K562 (cell line): ENCODE measurements around the gene S100A4. TPM values are rescaled to one million over a fixed set of nuclear protein-coding genes. Genes with fewer than 3 reads are reported as not detected.

Experiments used
- ATAC-seq: fragments of 200-7000 bp; cut with Tn5 transposase; 3 replicates; pipeline ENCODE4 v1.9.1; 2020; ENCODE audit warnings: moderate library complexity
- BruUV-seq: library from RNA; stranded (reverse); fragments of 400-500 nt; replicated peaks from 2 replicates; lab custom pipeline; 2021; lab: Mats Ljungman, UMichigan
- CTCF ChIA-PET: fragments of 300-600 bp; formaldehyde crosslinking; extraction: SDS; loops from one replicate; lab custom pipeline; 2021; ENCODE audit warnings: low intra/inter-chr PET ratio; lab: Yijun Ruan, JAX
- POLR2A ChIA-PET: fragments of 300-600, 350-650 bp; sonication (Branson Sonifier 250); formaldehyde crosslinking; extraction: SDS; loops from one replicate; lab custom pipeline; 2021; ENCODE audit warnings: antibody characterized with exemption, inconsistent platforms; lab: Yijun Ruan, JAX
- DNase-seq, 4 experiments: peaks; one replicate each; pipeline versions ENCODE4 v3.0.0 to v3.0.0-alpha.2; 2011 to 2018; ENCODE audit warnings: low spot score in 3 of 4, mixed read lengths in 3 of 4; ENCODE audit errors: extremely low read depth in 1 of 4
- FAIRE-seq: peaks from 2 replicates; lab custom pipeline; 2011; peaks lifted over from hg19 to GRCh38; lab: Jason Lieb, UNC
- H2AFZ ChIP-seq: 2 replicates; pipeline ENCODE4 v1.6.0; 2011; ENCODE audit warnings: low read depth, low read length, control low read depth, inconsistent platforms
- H3K27ac ChIP-seq: fragments of 200-600 bp; 3 replicates; pipeline ENCODE4 v1.8.0; 2011; ENCODE audit warnings: low read depth, mild to moderate bottlenecking, control low read depth, inconsistent platforms, low read length, moderate library complexity, mixed read lengths; ENCODE audit errors: extremely low read depth
- H3K27me3 ChIP-seq, 2 experiments: fragments of 300-600 bp in 1 of 2; 2 replicates in 1 of 2; 3 replicates in 1 of 2; pipeline versions ENCODE4 v1.6.0 to v1.8.0; 2011; ENCODE audit warnings: inconsistent platforms in 2 of 2, low read length in 2 of 2, mild to moderate bottlenecking in 1 of 2, mixed read lengths in 1 of 2, moderate library complexity in 1 of 2; ENCODE audit not compliant: control insufficient read depth in 2 of 2, insufficient read depth in 2 of 2
- H3K36me3 ChIP-seq: fragments of 300-600 bp; 3 replicates; pipeline ENCODE4 v1.8.0; 2011; ENCODE audit warnings: mild to moderate bottlenecking, low read length, inconsistent platforms; ENCODE audit not compliant: control insufficient read depth, insufficient read depth
- H3K4me1 ChIP-seq, 2 experiments: fragments of 200-600 bp in 1 of 2; replicated peaks in 1 of 2; 2 replicates in 1 of 2; 3 replicates in 1 of 2; pipeline versions ENCODE4 v1.5.1 to v1.8.0; 2011; ENCODE audit warnings: inconsistent platforms in 2 of 2, low read length in 2 of 2, mild to moderate bottlenecking in 1 of 2, mixed read lengths in 1 of 2, moderate library complexity in 1 of 2; ENCODE audit not compliant: control insufficient read depth in 2 of 2, insufficient read depth in 2 of 2
- H3K4me2 ChIP-seq: 2 replicates; pipeline ENCODE4 v1.6.1; 2011; ENCODE audit warnings: low read length, control low read depth, inconsistent platforms, mixed read lengths; ENCODE audit not compliant: insufficient read depth
- H3K4me3 ChIP-seq: fragments of 200-600 bp; sonication (generic), shearing (Covaris generic); 2 replicates; pipeline ENCODE4 v1.5.1; 2016; ENCODE audit warnings: control low read depth, inconsistent platforms
- H3K79me2 ChIP-seq: fragments of 200-600 bp; 3 replicates; pipeline ENCODE4 v1.8.0; 2011; ENCODE audit warnings: low read length, inconsistent platforms; ENCODE audit not compliant: control insufficient read depth, insufficient read depth
- H3K9ac ChIP-seq, 2 experiments: 2 replicates each; pipeline versions ENCODE4 v1.6.0 to v1.6.1; 2011; ENCODE audit warnings: low read depth in 2 of 2, low read length in 2 of 2, control low read depth in 1 of 2, inconsistent platforms in 1 of 2, mild to moderate bottlenecking in 1 of 2, mixed read lengths in 1 of 2; ENCODE audit not compliant: insufficient read depth in 1 of 2
- H3K9me1 ChIP-seq: one replicate; pipeline ENCODE4 v1.6.0; 2011; ENCODE audit warnings: inconsistent platforms, mild to moderate bottlenecking, low read length, moderate library complexity; ENCODE audit not compliant: control insufficient read depth, insufficient read depth
- H3K9me3 ChIP-seq: replicated peaks from 2 replicates; pipeline ENCODE4 v1.5.1; 2011; ENCODE audit warnings: low read depth, low read length, inconsistent platforms; ENCODE audit not compliant: control insufficient read depth, insufficient read depth
- H4K20me1 ChIP-seq: replicated peaks from 2 replicates; pipeline ENCODE4 v1.6.1; 2011; ENCODE audit warnings: low read length, inconsistent platforms, mixed read lengths; ENCODE audit not compliant: control insufficient read depth, insufficient read depth
- CHD1 ChIP-seq: fragments of 200-600 bp; sonication (generic); IDR thresholded peaks from one replicate; pipeline ENCODE4 v1.6.1; 2012; ENCODE audit warnings: mild to moderate bottlenecking, moderate library complexity, low read length, inconsistent platforms
- L3MBTL2 ChIP-seq: fragments of 450-650 bp; IDR thresholded peaks from 2 replicates; pipeline ENCODE4 v1.6.1; 2016; ENCODE audit warnings: mild to moderate bottlenecking, moderate library complexity
- NELFE ChIP-seq: IDR thresholded peaks from 2 replicates; pipeline ENCODE4 v1.6.1; 2011; ENCODE audit warnings: mild to moderate bottlenecking; ENCODE audit not compliant: insufficient read depth, insufficient read length
- RBFOX2 ChIP-seq: fragments of 200-400 bp; formaldehyde crosslinking; IDR thresholded peaks from 2 replicates; pipeline ENCODE4 v1.6.1; 2017; ENCODE audit warnings: low read depth, mild to moderate bottlenecking, low read length, moderate library complexity
- WGBS: fragments of 100-300 bp; shearing (Covaris generic); methylation state at CpG from one replicate; pipeline ENCODE4 v1.1.6; 2016; ENCODE audit warnings: low coverage, mixed read lengths; ENCODE audit not compliant: insufficient coverage; ENCODE audit errors: missing lambda C conversion rate; 5-methylcytosine and 5-hydroxymethylcytosine counted together
- in situ Hi-C: fragments of 300-500 bp; cut with MboI; formaldehyde crosslinking; loops from 4 replicates; pipeline ENCODE4 v1.15.0; 2018; ENCODE audit warnings: inconsistent platforms, mixed read lengths
- intact Hi-C: fragments of 100-400 bp; cut with micrococcal nuclease; formaldehyde crosslinking; loops from 2 replicates; pipeline ENCODE4 v1.14.2; 2022
- polyA plus RNA-seq, 8 experiments: library from polyadenylated mRNA; depleted of rRNA in 4 of 8; stranded (reverse) in 5 of 8; unstranded in 3 of 8; fragments of >200 nt; fragmentation: Nextera tagmentation in 2 of 8; fragmentation: Illumina TruSeq in 1 of 8; extraction: Ambion mirVana in 2 of 8; extraction: Trizol in 1 of 8; gene quantifications; 2 replicates each; pipeline versions ENCODE4 v1.2.1 to v1.2.3, GENCODE V29; 2011 to 2014; ENCODE audit warnings: inconsistent platforms in 1 of 8, missing spikeins in 1 of 8
- total RNA-seq, 7 experiments: library from RNA; depleted of rRNA in 6 of 7; stranded (reverse); fragments of >200 nt in 6 of 7; fragmentation: Illumina TruSeq in 2 of 7; extraction: Trizol in 2 of 7; gene quantifications; 2 replicates each; pipeline versions ENCODE4 v1.2.1 to v1.2.3, GENCODE V29; 2011 to 2021; ENCODE audit warnings: low replicate concordance in 1 of 7
- TF ChIP-seq, protein P1 (sequence below): fragments of 450-650 bp; formaldehyde crosslinking; IDR thresholded peaks from 2 replicates; pipeline ENCODE4 v1.4.0; 2020; ENCODE audit warnings: mild to moderate bottlenecking, mixed read lengths
- TF ChIP-seq, protein P2 (sequence below): sonication (generic); formaldehyde crosslinking; IDR thresholded peaks from 2 replicates; pipeline ENCODE4 v1.5.0; 2020; ENCODE audit warnings: missing genetic modification reagents
- TF ChIP-seq, protein P3 (sequence below): fragments of 450-650 bp; IDR thresholded peaks from 2 replicates; pipeline ENCODE4 v1.6.1; 2016; ENCODE audit warnings: mild to moderate bottlenecking, moderate library complexity

S100A4 gene
- total and polyA plus RNA-seq, 9 of the 15 experiments (the other 6 are each of a cell fraction or from before 2014, with no cell fraction given), result 3.7 to 20.1 (median 11.2) TPM

GRCh38 chr1:153536012-153536670 is 9.5 kb downstream of the S100A4 start:
- CTCF ChIA-PET, result no interaction called here
- FAIRE-seq, result no peak
- TF ChIP-seq, protein P1, sequence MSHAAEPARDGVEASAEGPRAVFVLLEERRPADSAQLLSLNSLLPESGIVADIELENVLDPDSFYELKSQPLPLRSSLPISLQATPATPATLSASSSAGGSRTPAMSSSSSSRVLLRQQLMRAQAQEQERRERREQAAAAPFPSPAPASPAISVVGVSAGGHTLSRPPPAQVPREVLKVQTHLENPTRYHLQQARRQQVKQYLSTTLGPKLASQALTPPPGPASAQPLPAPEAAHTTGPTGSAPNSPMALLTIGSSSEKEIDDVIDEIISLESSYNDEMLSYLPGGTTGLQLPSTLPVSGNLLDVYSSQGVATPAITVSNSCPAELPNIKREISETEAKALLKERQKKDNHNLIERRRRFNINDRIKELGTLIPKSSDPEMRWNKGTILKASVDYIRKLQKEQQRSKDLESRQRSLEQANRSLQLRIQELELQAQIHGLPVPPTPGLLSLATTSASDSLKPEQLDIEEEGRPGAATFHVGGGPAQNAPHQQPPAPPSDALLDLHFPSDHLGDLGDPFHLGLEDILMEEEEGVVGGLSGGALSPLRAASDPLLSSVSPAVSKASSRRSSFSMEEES (CRISPR knock-in tag), result peak; percentile 53; the same call in 1 of the 2 replicates
- no peak for TF ChIP-seq NELFE
- TF ChIP-seq, protein P2, sequence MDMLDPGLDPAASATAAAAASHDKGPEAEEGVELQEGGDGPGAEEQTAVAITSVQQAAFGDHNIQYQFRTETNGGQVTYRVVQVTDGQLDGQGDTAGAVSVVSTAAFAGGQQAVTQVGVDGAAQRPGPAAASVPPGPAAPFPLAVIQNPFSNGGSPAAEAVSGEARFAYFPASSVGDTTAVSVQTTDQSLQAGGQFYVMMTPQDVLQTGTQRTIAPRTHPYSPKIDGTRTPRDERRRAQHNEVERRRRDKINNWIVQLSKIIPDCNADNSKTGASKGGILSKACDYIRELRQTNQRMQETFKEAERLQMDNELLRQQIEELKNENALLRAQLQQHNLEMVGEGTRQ (CRISPR knock-in tag), result peak; percentile 55; the same call in 1 of the 2 replicates
- no peak for TF ChIP-seq CHD1
- TF ChIP-seq L3MBTL2, result 0 out of 2 replicates have a peak, but pooled peaks have one; percentile 32
- TF ChIP-seq, protein P3, sequence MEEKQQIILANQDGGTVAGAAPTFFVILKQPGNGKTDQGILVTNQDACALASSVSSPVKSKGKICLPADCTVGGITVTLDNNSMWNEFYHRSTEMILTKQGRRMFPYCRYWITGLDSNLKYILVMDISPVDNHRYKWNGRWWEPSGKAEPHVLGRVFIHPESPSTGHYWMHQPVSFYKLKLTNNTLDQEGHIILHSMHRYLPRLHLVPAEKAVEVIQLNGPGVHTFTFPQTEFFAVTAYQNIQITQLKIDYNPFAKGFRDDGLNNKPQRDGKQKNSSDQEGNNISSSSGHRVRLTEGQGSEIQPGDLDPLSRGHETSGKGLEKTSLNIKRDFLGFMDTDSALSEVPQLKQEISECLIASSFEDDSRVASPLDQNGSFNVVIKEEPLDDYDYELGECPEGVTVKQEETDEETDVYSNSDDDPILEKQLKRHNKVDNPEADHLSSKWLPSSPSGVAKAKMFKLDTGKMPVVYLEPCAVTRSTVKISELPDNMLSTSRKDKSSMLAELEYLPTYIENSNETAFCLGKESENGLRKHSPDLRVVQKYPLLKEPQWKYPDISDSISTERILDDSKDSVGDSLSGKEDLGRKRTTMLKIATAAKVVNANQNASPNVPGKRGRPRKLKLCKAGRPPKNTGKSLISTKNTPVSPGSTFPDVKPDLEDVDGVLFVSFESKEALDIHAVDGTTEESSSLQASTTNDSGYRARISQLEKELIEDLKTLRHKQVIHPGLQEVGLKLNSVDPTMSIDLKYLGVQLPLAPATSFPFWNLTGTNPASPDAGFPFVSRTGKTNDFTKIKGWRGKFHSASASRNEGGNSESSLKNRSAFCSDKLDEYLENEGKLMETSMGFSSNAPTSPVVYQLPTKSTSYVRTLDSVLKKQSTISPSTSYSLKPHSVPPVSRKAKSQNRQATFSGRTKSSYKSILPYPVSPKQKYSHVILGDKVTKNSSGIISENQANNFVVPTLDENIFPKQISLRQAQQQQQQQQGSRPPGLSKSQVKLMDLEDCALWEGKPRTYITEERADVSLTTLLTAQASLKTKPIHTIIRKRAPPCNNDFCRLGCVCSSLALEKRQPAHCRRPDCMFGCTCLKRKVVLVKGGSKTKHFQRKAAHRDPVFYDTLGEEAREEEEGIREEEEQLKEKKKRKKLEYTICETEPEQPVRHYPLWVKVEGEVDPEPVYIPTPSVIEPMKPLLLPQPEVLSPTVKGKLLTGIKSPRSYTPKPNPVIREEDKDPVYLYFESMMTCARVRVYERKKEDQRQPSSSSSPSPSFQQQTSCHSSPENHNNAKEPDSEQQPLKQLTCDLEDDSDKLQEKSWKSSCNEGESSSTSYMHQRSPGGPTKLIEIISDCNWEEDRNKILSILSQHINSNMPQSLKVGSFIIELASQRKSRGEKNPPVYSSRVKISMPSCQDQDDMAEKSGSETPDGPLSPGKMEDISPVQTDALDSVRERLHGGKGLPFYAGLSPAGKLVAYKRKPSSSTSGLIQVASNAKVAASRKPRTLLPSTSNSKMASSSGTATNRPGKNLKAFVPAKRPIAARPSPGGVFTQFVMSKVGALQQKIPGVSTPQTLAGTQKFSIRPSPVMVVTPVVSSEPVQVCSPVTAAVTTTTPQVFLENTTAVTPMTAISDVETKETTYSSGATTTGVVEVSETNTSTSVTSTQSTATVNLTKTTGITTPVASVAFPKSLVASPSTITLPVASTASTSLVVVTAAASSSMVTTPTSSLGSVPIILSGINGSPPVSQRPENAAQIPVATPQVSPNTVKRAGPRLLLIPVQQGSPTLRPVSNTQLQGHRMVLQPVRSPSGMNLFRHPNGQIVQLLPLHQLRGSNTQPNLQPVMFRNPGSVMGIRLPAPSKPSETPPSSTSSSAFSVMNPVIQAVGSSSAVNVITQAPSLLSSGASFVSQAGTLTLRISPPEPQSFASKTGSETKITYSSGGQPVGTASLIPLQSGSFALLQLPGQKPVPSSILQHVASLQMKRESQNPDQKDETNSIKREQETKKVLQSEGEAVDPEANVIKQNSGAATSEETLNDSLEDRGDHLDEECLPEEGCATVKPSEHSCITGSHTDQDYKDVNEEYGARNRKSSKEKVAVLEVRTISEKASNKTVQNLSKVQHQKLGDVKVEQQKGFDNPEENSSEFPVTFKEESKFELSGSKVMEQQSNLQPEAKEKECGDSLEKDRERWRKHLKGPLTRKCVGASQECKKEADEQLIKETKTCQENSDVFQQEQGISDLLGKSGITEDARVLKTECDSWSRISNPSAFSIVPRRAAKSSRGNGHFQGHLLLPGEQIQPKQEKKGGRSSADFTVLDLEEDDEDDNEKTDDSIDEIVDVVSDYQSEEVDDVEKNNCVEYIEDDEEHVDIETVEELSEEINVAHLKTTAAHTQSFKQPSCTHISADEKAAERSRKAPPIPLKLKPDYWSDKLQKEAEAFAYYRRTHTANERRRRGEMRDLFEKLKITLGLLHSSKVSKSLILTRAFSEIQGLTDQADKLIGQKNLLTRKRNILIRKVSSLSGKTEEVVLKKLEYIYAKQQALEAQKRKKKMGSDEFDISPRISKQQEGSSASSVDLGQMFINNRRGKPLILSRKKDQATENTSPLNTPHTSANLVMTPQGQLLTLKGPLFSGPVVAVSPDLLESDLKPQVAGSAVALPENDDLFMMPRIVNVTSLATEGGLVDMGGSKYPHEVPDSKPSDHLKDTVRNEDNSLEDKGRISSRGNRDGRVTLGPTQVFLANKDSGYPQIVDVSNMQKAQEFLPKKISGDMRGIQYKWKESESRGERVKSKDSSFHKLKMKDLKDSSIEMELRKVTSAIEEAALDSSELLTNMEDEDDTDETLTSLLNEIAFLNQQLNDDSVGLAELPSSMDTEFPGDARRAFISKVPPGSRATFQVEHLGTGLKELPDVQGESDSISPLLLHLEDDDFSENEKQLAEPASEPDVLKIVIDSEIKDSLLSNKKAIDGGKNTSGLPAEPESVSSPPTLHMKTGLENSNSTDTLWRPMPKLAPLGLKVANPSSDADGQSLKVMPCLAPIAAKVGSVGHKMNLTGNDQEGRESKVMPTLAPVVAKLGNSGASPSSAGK, result peak; percentile 55
- TF ChIP-seq RBFOX2, result peak; percentile 49; the same call in 1 of the 2 replicates

More at GRCh38 chr1:153536012-153536670, 9.5 kb downstream of the S100A4 start:
- Histone ChIP-seq H3K4me2 (peak overlapping the region; percentile 65), H3K4me3 (no peak overlapping the region), H3K79me2 (no peaks in the 10 kb centered on the region; the same call in 2 of the 3 replicates), H3K27ac (peak overlapping the region; percentile 46; the same call in 2 of the 3 replicates), H3K9me3 (no peaks in the 10 kb centered on the region), H3K4me1 (peaks cover 60 to 64% of the 10 kb centered on the region in 2 experiments), H4K20me1 (no peaks in the 10 kb centered on the region), H3K9me1 (no peaks in the 10 kb centered on the region), H3K27me3 (no peaks in the 10 kb centered on the region), H2AFZ (peak overlapping the region; percentile 85), H3K36me3 (no peaks in the 10 kb centered on the region), H3K9ac (peak overlapping the region; percentile 30 to 82; a peak in 3 of 4 replicates)
- ATAC-seq (no peak), DNase-seq (peak in 2 of 4 experiments; percentile 21 to 45)
- 48% methylated on average over 27 of the region's 38 CpGs for WGBS
- BruUV-seq, result no TSS peak
- POLR2A ChIA-PET, result interaction anchor here (0.6 to 1.2 kb wide), 3 partner anchors 9 to 256 kb away, joined by 3 to 5 read pairs (median 5); partner anchors contain the start of gene S100A4
- in situ Hi-C loops, result no loop called here
- intact Hi-C loops, result no loop called here
